ENCODE measurements around the gene CDH13. TPM values are rescaled to one million over a fixed set of nuclear protein-coding genes. Genes with fewer than 3 reads are reported as not detected.

Gene CDH13
- total RNA-seq, 1 donor from 2014 or later, result 20.9 TPM

GRCh38 chr16:83145297-83145696 is 518.5 kb downstream of the CDH13 start:
- no peaks in the 10 kb centered on the region for H3K36me3 ChIP-seq (ENCODE audit: control insufficient read depth in 3 of 3, insufficient read depth in 3 of 3, low read length in 3 of 3)
- no peaks in the 10 kb centered on the region for H3K4me1 ChIP-seq (ENCODE audit: control insufficient read depth in 3 of 3, insufficient read depth in 3 of 3, low read length in 3 of 3)
- no peaks in the 10 kb centered on the region for H3K9me3 ChIP-seq (ENCODE audit: control insufficient read depth in 3 of 3, low read length in 3 of 3)
- H3K27ac ChIP-seq (ENCODE audit: low read depth, low read length), result no peak overlapping the region
- no peak overlapping the region for H3K4me3 ChIP-seq (ENCODE audit: low read length in 3 of 3)
- H3K27me3 ChIP-seq (ENCODE audit: control insufficient read depth in 3 of 3, insufficient read depth in 3 of 3, low read length in 3 of 3), result no peaks in the 10 kb centered on the region
- no peak overlapping the region for H3K9ac ChIP-seq (ENCODE audit: low read depth in 1 of 3, low read length in 3 of 3)

DNA sequence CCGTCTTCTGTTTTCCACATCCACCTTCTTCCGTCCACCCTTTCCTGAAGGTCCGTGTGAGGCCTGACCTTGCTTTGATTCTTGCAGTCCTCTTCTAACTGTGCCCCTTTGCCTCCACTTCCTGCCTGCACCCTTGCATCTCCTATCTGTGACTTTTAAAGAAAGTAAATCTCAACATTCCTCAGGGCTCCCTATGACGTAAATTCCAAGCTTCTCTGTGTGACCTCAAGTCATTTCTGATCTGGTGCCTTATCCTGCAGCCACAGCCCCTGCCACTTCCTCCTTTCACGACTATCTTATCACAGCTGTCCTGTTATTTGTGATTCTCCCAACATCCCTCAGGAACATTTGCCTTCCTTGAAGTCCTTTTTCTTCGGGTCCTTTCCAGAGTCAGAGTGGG is 520.5 kb downstream of the CDH13 start:
- Histone ChIP-seq H3K9me3 (ENCODE audit: control insufficient read depth in 3 of 3, low read length in 3 of 3) (no peaks in the 10 kb centered on the region), H3K4me3 (ENCODE audit: low read length in 3 of 3) (no peak overlapping the region), H3K27me3 (ENCODE audit: control insufficient read depth in 3 of 3, insufficient read depth in 3 of 3, low read length in 3 of 3) (no peaks in the 10 kb centered on the region), H3K36me3 (ENCODE audit: control insufficient read depth in 3 of 3, insufficient read depth in 3 of 3, low read length in 3 of 3) (no peaks in the 10 kb centered on the region), H3K27ac (ENCODE audit: low read depth, low read length) (no peak overlapping the region), H3K4me1 (ENCODE audit: control insufficient read depth in 3 of 3, insufficient read depth in 3 of 3, low read length in 3 of 3) (no peaks in the 10 kb centered on the region), H3K9ac (ENCODE audit: low read depth in 1 of 3, low read length in 3 of 3) (no peak overlapping the region)

GRCh38 chr16:83158320-83158957 is 531.7 kb downstream of the CDH13 start:
- H3K9me3 ChIP-seq (ENCODE audit: control insufficient read depth in 3 of 3, low read length in 3 of 3), result no peaks in the 10 kb centered on the region
- no peak overlapping the region for H3K4me3 ChIP-seq (ENCODE audit: low read length in 3 of 3)
- no peak overlapping the region for H3K9ac ChIP-seq (ENCODE audit: low read depth in 1 of 3, low read length in 3 of 3)
- no peaks in the 10 kb centered on the region for H3K36me3 ChIP-seq (ENCODE audit: control insufficient read depth in 3 of 3, insufficient read depth in 3 of 3, low read length in 3 of 3)
- H3K27me3 ChIP-seq (ENCODE audit: control insufficient read depth in 3 of 3, insufficient read depth in 3 of 3, low read length in 3 of 3), result no peaks in the 10 kb centered on the region
- no peak overlapping the region for H3K27ac ChIP-seq (ENCODE audit: low read depth, low read length)
- no peaks in the 10 kb centered on the region for H3K4me1 ChIP-seq (ENCODE audit: control insufficient read depth in 3 of 3, insufficient read depth in 3 of 3, low read length in 3 of 3)

- Histone ChIP-seq H3K9ac (ENCODE audit: low read depth in 1 of 3, low read length in 3 of 3) (no peak overlapping the region), H3K36me3 (ENCODE audit: control insufficient read depth in 3 of 3, insufficient read depth in 3 of 3, low read length in 3 of 3) (no peaks in the 10 kb centered on the region), H3K9me3 (ENCODE audit: control insufficient read depth in 3 of 3, low read length in 3 of 3) (no peaks in the 10 kb centered on the region), H3K27ac (ENCODE audit: low read depth, low read length) (no peak overlapping the region), H3K4me1 (ENCODE audit: control insufficient read depth in 3 of 3, insufficient read depth in 3 of 3, low read length in 3 of 3) (no peaks in the 10 kb centered on the region), H3K4me3 (ENCODE audit: low read length in 3 of 3) (no peak overlapping the region), H3K27me3 (ENCODE audit: control insufficient read depth in 3 of 3, insufficient read depth in 3 of 3, low read length in 3 of 3) (no peaks in the 10 kb centered on the region)
These were observed 532.3 kb downstream of the CDH13 start for GRCh38 chr16:83159049-83159448.

DNA sequence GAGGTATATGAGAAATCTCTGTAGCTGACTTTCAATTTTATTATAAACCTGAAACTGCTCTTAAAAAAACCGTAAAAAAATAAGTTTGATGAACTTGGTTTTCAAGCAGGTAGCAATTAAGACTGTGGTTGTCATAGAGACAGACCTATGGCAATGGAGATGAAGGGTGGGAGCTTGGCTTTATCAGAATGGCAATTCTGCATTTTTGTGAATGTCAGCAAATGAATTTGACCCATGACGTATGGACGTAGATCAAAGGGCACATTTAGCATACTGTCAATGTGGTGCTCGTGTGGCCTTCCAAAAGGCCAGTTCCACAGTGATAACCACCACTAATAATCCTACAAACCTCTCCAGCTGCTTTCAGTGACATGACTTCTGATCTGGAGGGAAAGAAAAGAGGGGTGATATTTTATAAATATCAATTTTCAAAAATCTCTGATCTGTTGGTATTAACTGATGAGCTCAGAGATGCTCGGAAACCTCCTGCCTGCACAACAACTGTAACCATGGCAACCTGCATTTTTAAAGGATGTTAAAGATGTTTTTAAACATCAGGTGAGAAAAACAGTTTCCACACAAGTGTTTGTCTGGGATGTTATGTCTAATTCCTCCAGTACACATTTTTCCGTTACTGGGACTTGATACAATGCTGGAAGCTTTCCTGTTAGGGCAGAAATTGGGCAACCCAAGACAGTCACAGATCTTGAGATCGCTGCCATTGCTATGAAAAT is 533.7 kb downstream of the CDH13 start:
- Histone ChIP-seq H3K4me1 (ENCODE audit: control insufficient read depth in 3 of 3, insufficient read depth in 3 of 3, low read length in 3 of 3) (no peaks in the 10 kb centered on the region), H3K27ac (ENCODE audit: low read depth, low read length) (no peak overlapping the region), H3K9me3 (ENCODE audit: control insufficient read depth in 3 of 3, low read length in 3 of 3) (no peaks in the 10 kb centered on the region), H3K36me3 (ENCODE audit: control insufficient read depth in 3 of 3, insufficient read depth in 3 of 3, low read length in 3 of 3) (no peaks in the 10 kb centered on the region), H3K9ac (ENCODE audit: low read depth in 1 of 3, low read length in 3 of 3) (no peak overlapping the region), H3K27me3 (ENCODE audit: control insufficient read depth in 3 of 3, insufficient read depth in 3 of 3, low read length in 3 of 3) (no peaks in the 10 kb centered on the region), H3K4me3 (ENCODE audit: low read length in 3 of 3) (no peak overlapping the region)

DNA sequence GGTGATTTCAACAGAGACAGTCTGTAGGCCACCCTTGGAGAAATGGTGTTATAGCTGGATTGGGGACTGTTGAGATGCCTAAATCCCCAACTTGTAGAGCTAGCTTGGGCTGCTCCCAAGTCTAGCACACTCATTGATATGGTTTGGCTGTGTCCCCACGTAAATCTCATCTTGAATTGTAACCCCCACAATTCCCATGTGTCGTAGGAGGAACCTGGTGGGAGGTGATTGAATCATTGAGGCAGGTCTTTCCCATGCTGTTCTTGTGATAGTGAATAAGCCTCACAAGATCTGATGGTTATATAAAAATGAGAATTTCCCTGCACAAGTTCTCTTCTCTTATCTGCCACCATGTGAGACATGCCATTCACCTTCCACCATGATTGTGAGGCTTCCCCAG is 536.0 kb downstream of the CDH13 start:
- Histone ChIP-seq H3K9ac (ENCODE audit: low read depth in 1 of 3, low read length in 3 of 3) (no peak overlapping the region), H3K9me3 (ENCODE audit: control insufficient read depth in 3 of 3, low read length in 3 of 3) (no peaks in the 10 kb centered on the region)

GRCh38 chr16:83164816-83165215 is 538.0 kb downstream of the CDH13 start:
- no peaks in the 10 kb centered on the region for H3K4me1 ChIP-seq (ENCODE audit: control insufficient read depth in 3 of 3, insufficient read depth in 3 of 3, low read length in 3 of 3)

More for the DNA sequence above, 536.0 kb downstream of the CDH13 start:
- Histone ChIP-seq H3K27me3 (ENCODE audit: control insufficient read depth in 3 of 3, insufficient read depth in 3 of 3, low read length in 3 of 3) (no peaks in the 10 kb centered on the region), H3K4me1 (ENCODE audit: control insufficient read depth in 3 of 3, insufficient read depth in 3 of 3, low read length in 3 of 3) (no peaks in the 10 kb centered on the region), H3K27ac (ENCODE audit: low read depth, low read length) (no peak overlapping the region), H3K4me3 (ENCODE audit: low read length in 3 of 3) (no peak overlapping the region), H3K36me3 (ENCODE audit: control insufficient read depth in 3 of 3, insufficient read depth in 3 of 3, low read length in 3 of 3) (no peaks in the 10 kb centered on the region)

GRCh38 chr16:83171396-83171795 is 544.6 kb downstream of the CDH13 start:
- no peak overlapping the region for H3K4me3 ChIP-seq (ENCODE audit: low read length in 3 of 3)
- no peak overlapping the region for H3K27ac ChIP-seq (ENCODE audit: low read depth, low read length)
- peaks cover 0 to 4% (median 0%) of the 10 kb centered on the region in 3 donors for H3K4me1 ChIP-seq (ENCODE audit: control insufficient read depth in 3 of 3, insufficient read depth in 3 of 3, low read length in 3 of 3)
- H3K9me3 ChIP-seq (ENCODE audit: control insufficient read depth in 3 of 3, low read length in 3 of 3), result no peaks in the 10 kb centered on the region
- H3K27me3 ChIP-seq (ENCODE audit: control insufficient read depth in 3 of 3, insufficient read depth in 3 of 3, low read length in 3 of 3), result no peaks in the 10 kb centered on the region
- no peak overlapping the region for H3K9ac ChIP-seq (ENCODE audit: low read depth in 1 of 3, low read length in 3 of 3)
- no peaks in the 10 kb centered on the region for H3K36me3 ChIP-seq (ENCODE audit: control insufficient read depth in 3 of 3, insufficient read depth in 3 of 3, low read length in 3 of 3)

More at GRCh38 chr16:83164816-83165215, 538.0 kb downstream of the CDH13 start:
- no peak overlapping the region for H3K27ac ChIP-seq (ENCODE audit: low read depth, low read length)
- no peak overlapping the region for H3K4me3 ChIP-seq (ENCODE audit: low read length in 3 of 3)
- H3K9me3 ChIP-seq (ENCODE audit: control insufficient read depth in 3 of 3, low read length in 3 of 3), result no peaks in the 10 kb centered on the region
- no peaks in the 10 kb centered on the region for H3K36me3 ChIP-seq (ENCODE audit: control insufficient read depth in 3 of 3, insufficient read depth in 3 of 3, low read length in 3 of 3)
- H3K27me3 ChIP-seq (ENCODE audit: control insufficient read depth in 3 of 3, insufficient read depth in 3 of 3, low read length in 3 of 3), result no peaks in the 10 kb centered on the region
- no peak overlapping the region for H3K9ac ChIP-seq (ENCODE audit: low read depth in 1 of 3, low read length in 3 of 3)

- Histone ChIP-seq H3K4me3 (ENCODE audit: low read length in 3 of 3) (no peak overlapping the region), H3K9me3 (ENCODE audit: control insufficient read depth in 3 of 3, low read length in 3 of 3) (no peaks in the 10 kb centered on the region), H3K27ac (ENCODE audit: low read depth, low read length) (no peak overlapping the region), H3K9ac (ENCODE audit: low read depth in 1 of 3, low read length in 3 of 3) (no peak overlapping the region), H3K36me3 (ENCODE audit: control insufficient read depth in 3 of 3, insufficient read depth in 3 of 3, low read length in 3 of 3) (no peaks in the 10 kb centered on the region), H3K27me3 (ENCODE audit: control insufficient read depth in 3 of 3, insufficient read depth in 3 of 3, low read length in 3 of 3) (no peaks in the 10 kb centered on the region), H3K4me1 (ENCODE audit: control insufficient read depth in 3 of 3, insufficient read depth in 3 of 3, low read length in 3 of 3) (peaks cover 0 to 4% (median 0%) of the 10 kb centered on the region in 3 donors)
These were observed 547.9 kb downstream of the CDH13 start for GRCh38 chr16:83174671-83175070.

DNA sequence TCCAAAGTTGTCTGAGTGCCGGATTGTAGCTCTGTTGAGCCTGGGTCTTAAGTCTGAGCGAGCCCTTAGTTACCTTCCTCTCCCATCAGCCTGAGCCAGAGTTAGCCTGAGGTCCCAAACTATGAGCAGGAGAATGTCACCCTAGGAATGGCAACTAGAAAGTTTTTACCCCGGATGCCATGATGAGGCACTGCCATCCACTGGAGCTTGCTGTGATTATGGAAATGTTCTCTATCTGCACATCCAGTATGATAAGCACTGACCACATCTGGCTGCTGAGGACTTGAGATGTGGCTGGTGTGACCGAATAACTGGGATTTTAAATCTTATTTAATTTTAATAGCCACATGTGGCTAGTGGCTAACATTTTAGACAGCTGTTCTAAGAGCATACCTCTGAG is 550.0 kb downstream of the CDH13 start:
- Histone ChIP-seq H3K9me3 (ENCODE audit: control insufficient read depth in 3 of 3, low read length in 3 of 3) (no peaks in the 10 kb centered on the region), H3K4me3 (ENCODE audit: low read length in 3 of 3) (no peak overlapping the region), H3K4me1 (ENCODE audit: control insufficient read depth in 3 of 3, insufficient read depth in 3 of 3, low read length in 3 of 3) (no peaks in the 10 kb centered on the region), H3K36me3 (ENCODE audit: control insufficient read depth in 3 of 3, insufficient read depth in 3 of 3, low read length in 3 of 3) (no peaks in the 10 kb centered on the region), H3K27ac (ENCODE audit: low read depth, low read length) (no peak overlapping the region), H3K9ac (ENCODE audit: low read depth in 1 of 3, low read length in 3 of 3) (no peak overlapping the region), H3K27me3 (ENCODE audit: control insufficient read depth in 3 of 3, insufficient read depth in 3 of 3, low read length in 3 of 3) (no peaks in the 10 kb centered on the region)

All from skeletal muscle tissue (tissue), 4 donors.